HG03457 (cell line): Measurements from ENCODE around the gene LRRC4.

Experiments
- ATAC-seq: cut with Tn5 transposase; IDR thresholded peaks from one replicate; pipeline ENCODE4 v1.9.1; 2021; ENCODE audit warnings: moderate number of reproducible peaks; ENCODE audit not compliant: unreplicated experiment

The LRRC4 gene

DNA sequence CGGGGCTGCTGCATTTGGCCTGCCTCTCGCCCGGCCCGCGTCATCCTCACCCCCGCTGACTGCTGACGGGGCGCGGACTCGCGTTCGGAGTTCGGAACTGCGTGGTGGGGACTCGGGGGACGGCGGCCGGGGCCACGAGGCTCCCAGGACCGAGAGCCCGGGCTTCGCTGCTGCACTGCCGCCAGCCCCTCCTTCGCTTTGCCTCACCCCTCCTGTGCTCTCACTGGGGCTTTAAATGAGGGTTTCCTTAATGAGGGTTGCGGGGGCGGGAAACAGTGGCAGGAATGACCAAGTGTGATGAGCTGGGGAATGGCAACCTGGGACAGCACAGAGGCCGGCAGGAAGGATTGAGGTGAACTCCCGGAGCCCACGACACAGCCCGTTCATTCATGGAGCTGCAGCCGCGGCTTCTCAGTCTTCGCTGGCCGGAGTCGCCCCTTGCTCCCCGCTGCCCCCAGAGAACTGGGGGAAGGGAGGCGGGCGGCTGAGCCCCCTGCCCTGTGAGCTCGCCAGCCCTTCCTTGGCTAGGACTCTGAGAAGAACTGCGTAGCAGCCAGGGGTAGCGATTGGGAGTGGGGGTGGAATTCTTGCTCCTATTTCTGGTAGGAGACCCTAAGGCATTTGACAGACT lies 1.5 kb upstream of the LRRC4 start:
- ATAC-seq = no peak

GRCh38 chr7:128031901-128032604 lies 816 bp upstream of the LRRC4 start:
- no peak for ATAC-seq

DNA sequence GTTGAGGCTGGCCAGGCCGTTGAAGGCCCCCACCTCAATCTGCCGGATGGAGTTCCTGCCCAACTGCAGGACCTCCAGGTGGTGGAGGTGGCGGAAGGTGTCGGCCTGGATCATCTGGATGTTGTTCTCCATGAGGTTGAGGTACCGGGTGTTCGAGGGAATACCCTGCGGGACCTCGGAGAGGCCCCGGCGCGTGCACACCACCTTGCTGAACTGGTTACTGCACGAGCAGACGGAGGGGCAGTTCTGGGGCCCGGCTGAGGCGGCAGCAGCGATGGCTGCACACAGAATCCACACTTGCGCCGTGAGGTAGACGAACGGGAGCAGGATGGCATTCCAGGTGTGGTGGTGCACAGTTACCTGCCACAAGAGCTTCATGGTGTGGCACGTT lies 979 bp downstream of the LRRC4 start:
- no peak for ATAC-seq

DNA sequence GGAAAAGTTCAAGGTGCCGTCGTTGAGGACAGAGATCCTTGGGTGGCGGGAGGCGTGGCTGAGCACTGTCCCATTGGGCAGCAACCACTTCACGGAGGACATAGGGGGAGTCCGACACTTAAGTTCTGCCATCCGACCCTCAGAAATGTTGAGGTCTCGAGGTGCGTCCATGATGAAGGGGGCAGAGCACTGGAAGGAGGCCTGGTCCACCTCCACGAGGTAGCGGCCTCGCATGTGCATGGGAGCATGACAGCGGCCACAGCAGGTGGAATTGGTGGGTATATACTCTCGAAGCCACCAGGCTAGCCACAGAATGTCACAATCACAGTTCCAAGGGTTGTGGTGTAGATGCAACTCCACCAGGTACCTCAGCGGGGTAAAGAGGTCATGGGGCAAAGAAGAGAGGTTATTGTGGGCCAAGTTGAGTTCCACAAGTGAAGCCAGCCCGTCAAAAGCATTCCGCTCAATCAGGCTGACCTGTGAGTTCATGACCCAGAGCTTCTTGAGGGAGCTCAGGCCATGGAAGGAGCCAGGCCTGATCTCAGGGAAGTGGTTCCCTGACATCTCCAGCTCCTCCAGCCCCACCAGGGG lies 1.7 kb downstream of the LRRC4 start:
- ATAC-seq = no peak

GRCh38 chr7:128027485-128027980 lies 3.7 kb downstream of the LRRC4 start:
- no peak for ATAC-seq

- no peak for ATAC-seq
These were observed 4.7 kb downstream of the LRRC4 start for GRCh38 chr7:128026551-128026950.

DNA sequence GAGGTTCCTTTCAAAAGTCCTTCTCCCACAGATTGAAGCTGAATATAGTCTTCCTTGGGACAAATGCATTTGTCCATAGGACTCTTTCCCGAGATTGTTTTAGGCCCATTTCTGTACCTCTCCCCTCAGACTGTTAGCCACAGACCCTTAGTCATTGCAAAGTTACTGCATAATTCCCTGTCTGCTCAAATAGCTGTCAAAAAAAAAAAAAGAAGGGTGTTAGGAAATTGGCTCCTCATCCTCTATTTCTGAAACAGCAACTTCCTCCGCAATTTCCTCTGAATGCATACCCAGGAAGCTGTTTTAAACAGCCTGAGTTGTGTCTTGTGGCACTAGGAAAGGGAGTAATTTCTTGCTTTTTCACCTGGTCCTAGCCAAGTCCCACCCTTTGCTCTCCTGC lies 5.4 kb downstream of the LRRC4 start:
- ATAC-seq = no peak

GRCh38 chr7:128025380-128025779 lies 5.9 kb downstream of the LRRC4 start:
- ATAC-seq = no peak

DNA sequence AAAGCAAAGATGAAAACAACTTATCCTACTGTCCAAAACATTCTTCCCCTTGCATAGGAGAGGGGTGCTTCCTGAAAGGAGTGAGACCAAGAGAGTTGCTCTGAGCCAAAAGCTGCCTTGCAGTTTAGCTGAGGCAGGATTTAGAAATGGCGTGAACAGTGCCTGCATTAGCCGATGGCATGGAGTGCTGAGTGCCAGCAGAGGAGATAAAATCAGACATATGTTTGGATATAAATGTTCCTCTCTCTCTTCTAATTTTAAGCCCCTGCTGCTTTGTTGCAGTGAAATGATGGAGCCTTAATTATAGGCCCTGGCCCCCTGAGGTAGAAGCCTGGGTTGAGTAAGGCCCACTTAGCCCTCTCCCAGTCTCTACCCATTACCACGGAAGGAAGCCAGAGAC lies 7.1 kb downstream of the LRRC4 start:
- ATAC-seq = no peak

DNA sequence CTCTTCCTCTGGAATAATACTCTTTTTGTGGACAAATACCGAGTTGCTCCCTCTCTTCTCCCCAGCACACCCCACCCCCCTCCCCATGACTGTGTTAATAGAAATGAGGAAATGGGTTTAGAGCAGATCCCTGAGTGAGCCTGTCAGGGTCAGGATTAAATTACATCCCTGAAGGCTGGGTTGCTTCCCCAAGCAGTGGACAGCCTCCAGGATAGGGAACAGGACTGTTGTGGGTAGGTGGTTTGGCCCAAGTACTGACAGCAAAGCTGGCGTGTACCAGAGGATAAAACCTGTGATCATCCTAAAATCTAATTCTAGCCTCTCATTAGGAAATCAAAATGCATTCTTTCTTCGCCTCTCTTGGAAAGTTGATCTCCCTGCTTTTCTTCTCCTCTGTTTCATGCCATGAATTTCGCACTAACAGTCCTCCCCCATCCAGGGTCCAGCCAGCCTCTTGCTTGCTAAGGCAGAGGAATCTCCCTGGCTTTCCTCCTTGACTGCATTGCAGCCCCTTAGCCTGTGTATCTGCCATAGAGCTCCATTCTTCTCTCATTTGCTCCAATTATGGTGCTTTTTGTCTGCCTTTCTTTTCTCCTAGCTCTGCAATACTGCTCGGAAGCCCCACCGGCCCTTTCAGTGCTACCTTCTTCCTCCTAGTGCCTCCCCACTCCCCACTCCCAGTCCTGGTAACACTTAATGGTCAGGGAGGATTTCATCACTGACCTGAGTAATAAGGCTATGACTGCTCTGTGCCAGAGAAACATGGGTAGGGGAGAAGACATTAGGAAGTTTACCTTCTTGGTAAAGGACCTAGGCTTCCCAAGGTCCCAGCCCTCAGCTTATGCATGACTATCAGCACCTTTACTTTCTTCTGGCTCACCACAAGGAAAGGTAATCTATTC lies 8.4 kb downstream of the LRRC4 start:
- no peak for ATAC-seq

DNA sequence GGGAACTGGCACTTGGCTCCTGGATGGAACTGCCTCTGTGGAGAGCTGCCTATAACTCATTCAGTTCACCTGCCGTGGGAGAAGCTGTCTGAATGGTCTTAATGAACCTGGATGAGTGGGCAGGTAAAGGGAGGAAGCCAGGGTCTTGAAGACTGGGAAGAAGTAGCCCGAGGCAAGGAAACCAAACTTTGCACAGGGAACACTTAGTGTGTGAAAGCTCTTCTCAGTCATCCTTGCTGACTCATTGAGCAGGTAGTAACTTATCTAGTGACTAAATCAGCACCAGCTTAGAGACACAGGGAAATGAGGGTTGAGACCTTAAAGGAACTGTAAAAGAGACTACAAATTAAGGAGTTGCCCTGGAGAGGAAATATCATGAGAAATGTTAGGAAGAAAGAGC lies 9.9 kb downstream of the LRRC4 start:
- no peak for ATAC-seq

DNA sequence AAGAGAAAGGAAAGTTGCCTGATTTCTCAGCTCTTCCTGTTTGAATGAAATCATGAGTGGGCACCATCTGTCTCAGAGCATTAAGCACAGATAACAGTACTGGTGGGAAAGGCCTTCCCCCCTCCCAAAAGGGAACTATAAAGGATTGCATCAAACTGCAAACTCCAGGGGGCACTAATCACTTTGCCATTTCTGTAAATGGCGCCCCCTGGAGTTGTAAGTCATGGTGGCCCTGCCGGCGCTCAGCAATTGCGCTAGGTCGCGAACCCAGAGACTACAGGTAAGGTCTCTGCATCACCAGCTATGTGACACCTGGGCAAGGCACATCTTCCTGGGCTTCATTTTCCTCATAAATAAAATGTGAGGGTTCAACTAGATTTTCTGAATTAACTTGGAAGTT lies 11.1 kb downstream of the LRRC4 start:
- no peak for ATAC-seq

GRCh38 chr7:128019288-128019687 lies 11.9 kb downstream of the LRRC4 start:
- ATAC-seq = no peak

GRCh38 chr7:128017862-128018845 lies 13.1 kb downstream of the LRRC4 start:
- no peak for ATAC-seq

- ATAC-seq = no peak
These were observed 13.8 kb downstream of the LRRC4 start for GRCh38 chr7:128017460-128017859.

- ATAC-seq = no peak
These were observed 16.4 kb downstream of the LRRC4 start for GRCh38 chr7:128014811-128015210.

GRCh38 chr7:128011131-128011661 lies 20.0 kb downstream of the LRRC4 start:
- ATAC-seq = no peak

- ATAC-seq = no peak
These were observed 20.7 kb downstream of the LRRC4 start for GRCh38 chr7:128010391-128011127.

DNA sequence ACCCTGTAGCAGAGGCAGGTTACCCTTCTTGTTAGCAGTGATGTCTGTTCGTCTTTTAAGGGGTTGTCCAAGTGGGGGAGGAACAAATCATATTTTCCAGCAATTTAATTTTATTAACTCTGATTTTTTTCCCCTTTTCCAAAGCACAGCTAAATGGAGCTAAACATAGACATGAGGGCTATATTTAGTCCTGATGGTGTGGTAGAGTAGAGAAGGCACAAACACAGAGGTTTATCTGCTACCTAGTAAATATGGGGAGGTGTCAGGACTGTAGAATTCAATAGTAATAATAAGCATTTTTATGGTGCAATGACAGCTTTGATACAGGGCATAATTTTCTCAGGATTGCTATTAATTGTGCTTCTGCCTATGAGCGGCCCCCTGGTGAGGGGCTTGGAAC lies 22.5 kb downstream of the LRRC4 start:
- ATAC-seq = no peak
